Sigmoid colon (tissue), 3 donors: ENCODE results near the gene TESMIN.

ENCODE experiments used
- POLR2A ChIP-seq, 2 donors: fragments of 450-650 bp; IDR thresholded peaks; one replicate each; pipeline ENCODE4 v1.6.1; 2016; ENCODE audit warnings: antibody characterized with exemption in 2 of 2, mild to moderate bottlenecking in 2 of 2, moderate library complexity in 2 of 2
- TF ChIP-seq, protein P1 (sequence below), 4 experiments: fragments of 450-650 bp in 3 of 4; fragments of 200-600 bp in 1 of 4; IDR thresholded peaks; one replicate each; pipeline ENCODE4 v1.5.1; 2016 to 2019; ENCODE audit warnings: antibody characterized with exemption in 4 of 4, mild to moderate bottlenecking in 3 of 4, moderate library complexity in 2 of 4

DNA sequence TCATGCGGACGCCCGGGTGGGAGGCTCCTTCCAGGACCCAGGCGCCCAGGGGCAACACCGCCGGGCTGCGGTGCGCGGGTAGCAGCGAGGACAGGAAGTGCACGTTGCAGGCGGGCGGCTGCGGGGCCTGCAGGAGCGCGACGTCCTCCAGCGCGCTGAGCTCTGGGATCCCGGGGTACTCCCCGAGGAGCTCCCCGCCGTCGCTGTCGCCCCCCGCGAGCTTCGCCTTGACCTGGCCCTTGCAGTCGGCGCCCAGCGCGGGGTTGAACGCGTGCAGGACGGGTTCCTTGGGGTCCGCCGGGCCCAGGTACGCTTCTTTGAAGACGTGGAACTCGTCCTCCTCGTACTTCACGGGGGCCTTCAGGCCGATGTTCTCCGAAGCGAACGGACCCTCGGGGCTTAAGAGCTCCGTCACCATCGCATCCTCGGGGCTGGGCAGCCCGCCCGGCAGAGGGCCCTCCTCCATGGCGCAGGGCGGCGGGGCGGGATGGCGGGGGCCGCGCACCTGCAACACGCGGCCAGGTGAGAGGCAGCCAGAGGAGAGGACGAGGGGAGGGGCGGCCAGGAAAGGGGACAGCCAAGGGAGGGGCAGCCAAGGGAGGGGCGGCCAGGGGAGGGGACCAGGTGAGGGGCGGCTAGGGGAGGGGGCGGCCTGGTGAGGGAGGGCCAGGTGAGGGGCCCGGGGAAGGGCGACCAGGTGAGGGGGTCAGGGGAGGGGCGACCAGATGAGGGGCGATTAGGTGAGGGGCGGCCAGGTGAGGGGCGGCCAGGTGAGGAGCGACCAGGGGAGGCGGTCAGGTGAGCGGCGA, 921 bp downstream of the TESMIN start:
- TF ChIP-seq, protein P1, sequence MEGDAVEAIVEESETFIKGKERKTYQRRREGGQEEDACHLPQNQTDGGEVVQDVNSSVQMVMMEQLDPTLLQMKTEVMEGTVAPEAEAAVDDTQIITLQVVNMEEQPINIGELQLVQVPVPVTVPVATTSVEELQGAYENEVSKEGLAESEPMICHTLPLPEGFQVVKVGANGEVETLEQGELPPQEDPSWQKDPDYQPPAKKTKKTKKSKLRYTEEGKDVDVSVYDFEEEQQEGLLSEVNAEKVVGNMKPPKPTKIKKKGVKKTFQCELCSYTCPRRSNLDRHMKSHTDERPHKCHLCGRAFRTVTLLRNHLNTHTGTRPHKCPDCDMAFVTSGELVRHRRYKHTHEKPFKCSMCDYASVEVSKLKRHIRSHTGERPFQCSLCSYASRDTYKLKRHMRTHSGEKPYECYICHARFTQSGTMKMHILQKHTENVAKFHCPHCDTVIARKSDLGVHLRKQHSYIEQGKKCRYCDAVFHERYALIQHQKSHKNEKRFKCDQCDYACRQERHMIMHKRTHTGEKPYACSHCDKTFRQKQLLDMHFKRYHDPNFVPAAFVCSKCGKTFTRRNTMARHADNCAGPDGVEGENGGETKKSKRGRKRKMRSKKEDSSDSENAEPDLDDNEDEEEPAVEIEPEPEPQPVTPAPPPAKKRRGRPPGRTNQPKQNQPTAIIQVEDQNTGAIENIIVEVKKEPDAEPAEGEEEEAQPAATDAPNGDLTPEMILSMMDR (IDR thresholded peaks at IDR 0.05): no peak
- no peak for TF ChIP-seq POLR2A (IDR thresholded peaks at IDR 0.05)
